T-helper 1 cell treated with Interleukin-12 subunit alpha and Interleukin-12 subunit beta and Interleukin-4 antibody, amounts not matched to agents 30 μg/mL and 1 μg/mL, for 36 hours (primary cell): Measurements from ENCODE around the gene TPRA1.
A peak's percentile ranks its signal among the peaks of the same experiment; 100 is the strongest.

Source experiments
- H3K27ac Mint-ChIP-seq: one replicate; pipeline ENCODE4 v1.8.0; 2021; ENCODE audit warnings: mild to moderate bottlenecking, mixed read lengths
- H3K27me3 Mint-ChIP-seq: one replicate; pipeline ENCODE4 v1.8.0; 2021; ENCODE audit warnings: low read depth, mixed read lengths
- H3K36me3 Mint-ChIP-seq: one replicate; pipeline ENCODE4 v1.8.0; 2021; ENCODE audit warnings: low read depth, mixed read lengths
- H3K4me1 Mint-ChIP-seq: one replicate; pipeline ENCODE4 v1.8.0; 2021; ENCODE audit warnings: low read depth, mixed read lengths
- H3K4me3 Mint-ChIP-seq: one replicate; pipeline ENCODE4 v1.8.0; 2021; ENCODE audit warnings: mild to moderate bottlenecking, moderate library complexity, mixed read lengths
- H3K9me3 Mint-ChIP-seq: one replicate; pipeline ENCODE4 v1.8.0; 2021; ENCODE audit warnings: mixed read lengths

TPRA1 gene

GRCh38 chr3:127588806-127589577 is 1.5 kb downstream of the TPRA1 start:
- Mint-ChIP-seq H3K27me3 (no peaks in the 10 kb centered on the region), H3K27ac (peak overlapping the region; percentile 74), H3K4me1 (peaks cover 36% of the 10 kb centered on the region)

GRCh38 chr3:127587876-127588275 is 2.7 kb downstream of the TPRA1 start:
- H3K27me3 Mint-ChIP-seq: no peaks in the 10 kb centered on the region
- no peak overlapping the region for H3K4me3 Mint-ChIP-seq
- H3K4me1 Mint-ChIP-seq: peaks cover 31% of the 10 kb centered on the region

More at GRCh38 chr3:127588806-127589577, 1.5 kb downstream of the TPRA1 start:
- Mint-ChIP-seq H3K9me3 (no peaks in the 10 kb centered on the region), H3K4me3 (peak overlapping the region; percentile 89), H3K36me3 (no peaks in the 10 kb centered on the region)

GRCh38 chr3:127585813-127586413 is 4.6 kb downstream of the TPRA1 start:
- no peak overlapping the region for H3K27ac Mint-ChIP-seq

More at GRCh38 chr3:127587876-127588275, 2.7 kb downstream of the TPRA1 start:
- H3K27ac Mint-ChIP-seq: no peak overlapping the region
- H3K9me3 Mint-ChIP-seq: no peaks in the 10 kb centered on the region
- H3K36me3 Mint-ChIP-seq: no peaks in the 10 kb centered on the region

GRCh38 chr3:127585163-127585812 is 5.2 kb downstream of the TPRA1 start:
- Mint-ChIP-seq H3K27me3 (no peaks in the 10 kb centered on the region), H3K27ac (no peak overlapping the region), H3K36me3 (no peaks in the 10 kb centered on the region), H3K4me3 (no peak overlapping the region), H3K4me1 (peaks cover 17% of the 10 kb centered on the region), H3K9me3 (no peaks in the 10 kb centered on the region)

More at GRCh38 chr3:127585813-127586413, 4.6 kb downstream of the TPRA1 start:
- Mint-ChIP-seq H3K4me3 (no peak overlapping the region), H3K4me1 (peaks cover 20% of the 10 kb centered on the region), H3K9me3 (no peaks in the 10 kb centered on the region), H3K36me3 (no peaks in the 10 kb centered on the region), H3K27me3 (no peaks in the 10 kb centered on the region)

- Mint-ChIP-seq H3K27ac (no peak overlapping the region), H3K36me3 (no peaks in the 10 kb centered on the region), H3K4me1 (peaks cover 17% of the 10 kb centered on the region), H3K9me3 (no peaks in the 10 kb centered on the region), H3K4me3 (no peak overlapping the region), H3K27me3 (no peaks in the 10 kb centered on the region)
These were observed 5.8 kb downstream of the TPRA1 start for GRCh38 chr3:127584734-127585133.

- no peak overlapping the region for H3K27ac Mint-ChIP-seq
- no peaks in the 10 kb centered on the region for H3K36me3 Mint-ChIP-seq
- peaks cover 5% of the 10 kb centered on the region for H3K4me1 Mint-ChIP-seq
- H3K27me3 Mint-ChIP-seq: no peaks in the 10 kb centered on the region
- H3K4me3 Mint-ChIP-seq: no peak overlapping the region
- no peaks in the 10 kb centered on the region for H3K9me3 Mint-ChIP-seq
These were observed 10.0 kb downstream of the TPRA1 start for GRCh38 chr3:127580327-127581060.

- H3K4me3 Mint-ChIP-seq: no peak overlapping the region
- no peaks in the 10 kb centered on the region for H3K9me3 Mint-ChIP-seq
- H3K27ac Mint-ChIP-seq: no peak overlapping the region
- peaks cover 1% of the 10 kb centered on the region for H3K36me3 Mint-ChIP-seq
- peaks cover 5% of the 10 kb centered on the region for H3K4me1 Mint-ChIP-seq
- H3K27me3 Mint-ChIP-seq: no peaks in the 10 kb centered on the region
These were observed 11.7 kb downstream of the TPRA1 start for GRCh38 chr3:127578802-127579201.

GRCh38 chr3:127578168-127578567 is 12.4 kb downstream of the TPRA1 start:
- peaks cover 1% of the 10 kb centered on the region for H3K36me3 Mint-ChIP-seq
- H3K4me3 Mint-ChIP-seq: no peak overlapping the region
- no peaks in the 10 kb centered on the region for H3K9me3 Mint-ChIP-seq
- peaks cover 5% of the 10 kb centered on the region for H3K4me1 Mint-ChIP-seq
- no peak overlapping the region for H3K27ac Mint-ChIP-seq
- no peaks in the 10 kb centered on the region for H3K27me3 Mint-ChIP-seq

GRCh38 chr3:127577448-127577847 is 13.1 kb downstream of the TPRA1 start:
- H3K27ac Mint-ChIP-seq: no peak overlapping the region
- H3K4me1 Mint-ChIP-seq: peaks cover 5% of the 10 kb centered on the region
- peaks cover 1% of the 10 kb centered on the region for H3K36me3 Mint-ChIP-seq
- no peaks in the 10 kb centered on the region for H3K27me3 Mint-ChIP-seq
- no peaks in the 10 kb centered on the region for H3K9me3 Mint-ChIP-seq
- H3K4me3 Mint-ChIP-seq: no peak overlapping the region

- H3K27ac Mint-ChIP-seq: no peak overlapping the region
- no peaks in the 10 kb centered on the region for H3K27me3 Mint-ChIP-seq
- H3K4me1 Mint-ChIP-seq: peaks cover 5% of the 10 kb centered on the region
- no peaks in the 10 kb centered on the region for H3K9me3 Mint-ChIP-seq
- H3K4me3 Mint-ChIP-seq: no peak overlapping the region
- peaks cover 5% of the 10 kb centered on the region for H3K36me3 Mint-ChIP-seq
These were observed 15.4 kb downstream of the TPRA1 start for GRCh38 chr3:127574880-127575878.

GRCh38 chr3:127573912-127574311 is 16.6 kb downstream of the TPRA1 start:
- H3K27me3 Mint-ChIP-seq: no peaks in the 10 kb centered on the region
- no peaks in the 10 kb centered on the region for H3K9me3 Mint-ChIP-seq
- peaks cover 5% of the 10 kb centered on the region for H3K36me3 Mint-ChIP-seq
- H3K4me1 Mint-ChIP-seq: peaks cover 5% of the 10 kb centered on the region
- H3K4me3 Mint-ChIP-seq: no peak overlapping the region
- H3K27ac Mint-ChIP-seq: no peak overlapping the region

- Mint-ChIP-seq H3K9me3 (no peaks in the 10 kb centered on the region), H3K4me3 (no peak overlapping the region), H3K36me3 (peaks cover 5% of the 10 kb centered on the region), H3K4me1 (peaks cover 5% of the 10 kb centered on the region), H3K27ac (no peak overlapping the region), H3K27me3 (no peaks in the 10 kb centered on the region)
These were observed 17.1 kb downstream of the TPRA1 start for GRCh38 chr3:127573401-127573800.

- H3K36me3 Mint-ChIP-seq: peaks cover 5% of the 10 kb centered on the region
- no peaks in the 10 kb centered on the region for H3K27me3 Mint-ChIP-seq
- H3K27ac Mint-ChIP-seq: no peak overlapping the region
- H3K4me1 Mint-ChIP-seq: peaks cover 5% of the 10 kb centered on the region
- H3K9me3 Mint-ChIP-seq: no peaks in the 10 kb centered on the region
- no peak overlapping the region for H3K4me3 Mint-ChIP-seq
These were observed 17.8 kb downstream of the TPRA1 start for GRCh38 chr3:127572735-127573134.
